Measurements from ENCODE around the gene SMIM3.

- TF ChIP-seq HDAC2 (CRISPR knock-in tag; IDR thresholded peaks at IDR 0.05) (no peak), THAP11 (CRISPR knock-in tag; IDR thresholded peaks at IDR 0.05) (no peak), RXRA (CRISPR knock-in tag; IDR thresholded peaks at IDR 0.05) (no peak), SOX13 (IDR thresholded peaks at IDR 0.05) (no peak), SOX13 (CRISPR knock-in tag; conservative IDR thresholded peaks at IDR 0.05 in 1 of 2, IDR thresholded peaks at IDR 0.05 in 1 of 2) (no peak), POGZ (CRISPR knock-in tag; IDR thresholded peaks at IDR 0.05) (no peak), ELF4 (CRISPR knock-in tag; IDR thresholded peaks at IDR 0.05; ENCODE audit: borderline replicate concordance) (no peak), GLMP (CRISPR knock-in tag; IDR thresholded peaks at IDR 0.05; ENCODE audit: borderline replicate concordance) (no peak), ZNF780A (CRISPR knock-in tag; IDR thresholded peaks at IDR 0.05) (no peak)
Measured at GRCh38 chr5:150778088-150778516, 455 bp upstream of the SMIM3 start.

Measured in HepG2 (cell line).